Naive B cell (primary cell): ENCODE measurements around the gene CYP2C19. TPM values are rescaled to one million over a fixed set of nuclear protein-coding genes. Genes with fewer than 3 reads are reported as not detected.

Experiments used
- ATAC-seq, 2 donors: fragments of 150-1000 bp; cut with Tn5 transposase; 2 replicates each; pipeline ENCODE4 v1.10.0; 2021; ENCODE audit warnings: low read depth in 2 of 2, mild to moderate bottlenecking in 2 of 2, moderate library complexity in 2 of 2
- DNase-seq: peaks from one replicate; pipeline ENCODE4 v3.0.0; 2022
- H3K27ac Mint-ChIP-seq, 6 donors: one replicate each; pipeline ENCODE4 v1.8.0; 2020 to 2022; ENCODE audit warnings: mild to moderate bottlenecking in 6 of 6, mixed read lengths in 6 of 6, moderate library complexity in 5 of 6, inconsistent platforms in 2 of 6
- H3K27me3 Mint-ChIP-seq, 3 donors: one replicate each; pipeline ENCODE4 v1.8.0; 2021 to 2022; ENCODE audit warnings: mixed read lengths in 3 of 3, mild to moderate bottlenecking in 1 of 3
- H3K36me3 Mint-ChIP-seq, 2 donors: one replicate each; pipeline ENCODE4 v1.8.0; 2020 to 2022; ENCODE audit warnings: mixed read lengths in 2 of 2, inconsistent platforms in 1 of 2, mild to moderate bottlenecking in 1 of 2
- H3K4me1 Mint-ChIP-seq, 3 donors: one replicate each; pipeline ENCODE4 v1.8.0; 2020 to 2022; ENCODE audit warnings: mixed read lengths in 3 of 3, inconsistent platforms in 1 of 3, mild to moderate bottlenecking in 1 of 3, moderate library complexity in 1 of 3
- H3K4me3 Mint-ChIP-seq, 8 donors: one replicate each; pipeline ENCODE4 v1.8.0; 2020 to 2022; ENCODE audit warnings: mild to moderate bottlenecking in 8 of 8, mixed read lengths in 8 of 8, moderate library complexity in 8 of 8, inconsistent platforms in 2 of 8
- H3K9me3 Mint-ChIP-seq, 7 donors: one replicate each; pipeline ENCODE4 v1.8.0; 2020 to 2022; ENCODE audit warnings: mixed read lengths in 7 of 7, mild to moderate bottlenecking in 5 of 7, inconsistent platforms in 2 of 7, moderate library complexity in 1 of 7
- polyA plus RNA-seq, 6 donors: library from polyadenylated mRNA; unstranded; fragments of 300-500 nt; fragmentation: Illumina TruSeq; gene quantifications; one replicate each; pipeline ENCODE4 v1.2.3, GENCODE V29; 2021; ENCODE audit warnings: low read depth in 6 of 6

CYP2C19 gene
- polyA plus RNA-seq, 6 donors from 2014 or later = not detected

DNA sequence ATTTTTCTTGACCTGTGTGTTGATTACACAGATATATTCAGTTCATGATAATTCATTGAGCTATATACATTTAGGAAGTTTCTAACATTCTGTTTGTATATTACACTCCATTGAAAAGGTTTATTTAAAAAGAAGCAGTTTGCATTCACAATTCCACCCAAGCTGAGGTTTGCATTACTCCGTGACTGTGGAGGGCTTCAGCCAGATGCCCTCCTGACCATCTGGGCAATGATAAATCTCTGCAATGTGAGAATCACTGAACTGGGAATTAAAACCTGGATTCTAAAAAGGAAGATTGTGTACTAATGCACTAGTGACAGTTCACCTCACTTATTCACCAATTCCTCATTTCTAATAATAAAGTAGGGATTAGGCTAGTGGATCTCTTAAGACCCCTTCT lies 139.6 kb downstream of the CYP2C19 start:
- no peak for DNase-seq
- H3K27ac Mint-ChIP-seq = no peak overlapping the region
- no peak overlapping the region for H3K4me3 Mint-ChIP-seq
- no peaks in the 10 kb centered on the region for H3K36me3 Mint-ChIP-seq
- H3K4me1 Mint-ChIP-seq = no peaks in the 10 kb centered on the region
- H3K9me3 Mint-ChIP-seq = peaks cover 0 to 13% (median 8%) of the 10 kb centered on the region in 7 donors
- ATAC-seq = no peak
- peaks cover 0 to 4% (median 0%) of the 10 kb centered on the region in 3 donors for H3K27me3 Mint-ChIP-seq

- peaks cover 0 to 4% (median 0%) of the 10 kb centered on the region in 3 donors for H3K27me3 Mint-ChIP-seq
- ATAC-seq (no peak), DNase-seq (no peak)
- H3K4me3 Mint-ChIP-seq = no peak overlapping the region
- no peak overlapping the region for H3K27ac Mint-ChIP-seq
- H3K36me3 Mint-ChIP-seq = no peaks in the 10 kb centered on the region
- no peaks in the 10 kb centered on the region for H3K4me1 Mint-ChIP-seq
- H3K9me3 Mint-ChIP-seq = peaks cover 0 to 18% (median 9%) of the 10 kb centered on the region in 7 donors
Observed at GRCh38 chr10:94902570-94902969, 140.1 kb downstream of the CYP2C19 start.

Other genes with a start within 250 kb of the CYP2C19 start
- gene HELLS, start 216.9 kb upstream of the CYP2C19 start, polyA plus RNA-seq = 10 to 100 TPM in 1 of 6 donors, 1 to 10 TPM in 4, under 1 TPM in 1; 0.41 to 10.0 (median 6.7) TPM
- gene CYP2C18, start 79.0 kb upstream of the CYP2C19 start, polyA plus RNA-seq = not detected
- not detected for gene CYP2C9, start 176.0 kb downstream of the CYP2C19 start, polyA plus RNA-seq